ENCODE data around the gene DNER.

DNA sequence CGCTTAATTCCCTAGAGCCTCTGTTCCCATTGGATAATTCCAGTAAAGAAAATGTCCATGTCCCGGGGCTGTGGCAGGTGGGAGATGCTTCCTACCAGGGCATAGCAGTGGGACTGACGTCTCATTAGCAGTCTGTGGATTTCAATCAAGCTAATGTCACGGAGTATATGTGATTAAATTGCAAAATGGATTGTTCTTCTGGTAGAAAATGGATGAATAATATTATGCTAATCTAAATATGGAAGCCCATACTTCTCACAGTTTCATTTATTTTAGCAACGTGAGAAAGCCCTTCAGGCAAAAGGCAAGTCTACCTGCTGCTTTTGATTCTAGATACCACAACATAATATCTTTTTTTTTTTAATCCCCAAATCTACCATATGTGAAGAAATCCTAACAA, 185.5 kb downstream of the DNER start:
- TF ChIP-seq, protein P1, sequence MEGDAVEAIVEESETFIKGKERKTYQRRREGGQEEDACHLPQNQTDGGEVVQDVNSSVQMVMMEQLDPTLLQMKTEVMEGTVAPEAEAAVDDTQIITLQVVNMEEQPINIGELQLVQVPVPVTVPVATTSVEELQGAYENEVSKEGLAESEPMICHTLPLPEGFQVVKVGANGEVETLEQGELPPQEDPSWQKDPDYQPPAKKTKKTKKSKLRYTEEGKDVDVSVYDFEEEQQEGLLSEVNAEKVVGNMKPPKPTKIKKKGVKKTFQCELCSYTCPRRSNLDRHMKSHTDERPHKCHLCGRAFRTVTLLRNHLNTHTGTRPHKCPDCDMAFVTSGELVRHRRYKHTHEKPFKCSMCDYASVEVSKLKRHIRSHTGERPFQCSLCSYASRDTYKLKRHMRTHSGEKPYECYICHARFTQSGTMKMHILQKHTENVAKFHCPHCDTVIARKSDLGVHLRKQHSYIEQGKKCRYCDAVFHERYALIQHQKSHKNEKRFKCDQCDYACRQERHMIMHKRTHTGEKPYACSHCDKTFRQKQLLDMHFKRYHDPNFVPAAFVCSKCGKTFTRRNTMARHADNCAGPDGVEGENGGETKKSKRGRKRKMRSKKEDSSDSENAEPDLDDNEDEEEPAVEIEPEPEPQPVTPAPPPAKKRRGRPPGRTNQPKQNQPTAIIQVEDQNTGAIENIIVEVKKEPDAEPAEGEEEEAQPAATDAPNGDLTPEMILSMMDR (IDR thresholded peaks at IDR 0.05) = no peak
- TF ChIP-seq POLR2A (IDR thresholded peaks at IDR 0.05) = no peak
